ENCODE measurements around the gene P3H2.
"Not testable (repeated sequence)": the region's sequence is repeated elsewhere in the genome, so short reads cannot be mapped to it uniquely, and the experiment has no call there.

P3H2 gene

GRCh38 chr3:190120269-190121060 is at the start of gene P3H2:
Gene P3H2 (minus strand): TSS chr3:190120897. CDS start chr3:190120731, 166 bp downstream.
- DNase-seq = peak in 56 of 58 donors; percentile 20 to 88 (median 70)

- no peak for DNase-seq
These were observed 49.2 kb upstream of the P3H2 start for GRCh38 chr3:190169877-190170276.

- DNase-seq = no peak
These were observed 48.5 kb upstream of the P3H2 start for GRCh38 chr3:190169243-190169642.

GRCh38 chr3:190167936-190168680 is 47.4 kb upstream of the P3H2 start:
- no peak for DNase-seq

GRCh38 chr3:190166948-190167347 is 46.3 kb upstream of the P3H2 start:
- DNase-seq = no peak

- DNase-seq = no peak
These were observed 44.6 kb upstream of the P3H2 start for GRCh38 chr3:190165253-190165652.

GRCh38 chr3:190162013-190162412 is 41.3 kb upstream of the P3H2 start:
- DNase-seq = not testable (repeated sequence)

- DNase-seq = no peak
These were observed 39.3 kb upstream of the P3H2 start for GRCh38 chr3:190159902-190160435.

- DNase-seq = no peak
These were observed 37.6 kb upstream of the P3H2 start for GRCh38 chr3:190158261-190158660.

GRCh38 chr3:190155752-190156151 is 35.1 kb upstream of the P3H2 start:
- DNase-seq = no peak

- DNase-seq = no peak
These were observed 30.0 kb upstream of the P3H2 start for GRCh38 chr3:190150681-190151080.

- not testable (repeated sequence) for DNase-seq
These were observed 29.3 kb upstream of the P3H2 start for GRCh38 chr3:190149830-190150619.

GRCh38 chr3:190144793-190145192 is 24.1 kb upstream of the P3H2 start:
- not testable (repeated sequence) for DNase-seq

GRCh38 chr3:190142041-190142440 is 21.3 kb upstream of the P3H2 start:
- no peak for DNase-seq

- DNase-seq = no peak
These were observed 18.7 kb upstream of the P3H2 start for GRCh38 chr3:190139365-190139764.

- DNase-seq = no peak
These were observed 11.7 kb upstream of the P3H2 start for GRCh38 chr3:190132371-190132770.

- DNase-seq = no peak
These were observed 10.6 kb upstream of the P3H2 start for GRCh38 chr3:190131329-190131728.

GRCh38 chr3:190130696-190131095 is 10.0 kb upstream of the P3H2 start:
- DNase-seq = no peak

- no peak for DNase-seq
These were observed 9.3 kb upstream of the P3H2 start for GRCh38 chr3:190130037-190130436.

- DNase-seq = no peak
These were observed 7.1 kb upstream of the P3H2 start for GRCh38 chr3:190127797-190128196.

- DNase-seq = no peak
These were observed 6.5 kb upstream of the P3H2 start for GRCh38 chr3:190127195-190127594.
